ENCODE measurements around the gene MRM2. TPM values are rescaled to one million over a fixed set of nuclear protein-coding genes. Genes with fewer than 3 reads are reported as not detected.

Gene MRM2
- total RNA-seq, 1 experiment from 2014 or later: 49.9 TPM

- POLR2A ChIA-PET: no interaction called here
- BruUV-seq (replicated peaks): no TSS peak
- CTCF ChIA-PET: no interaction called here
- TF ChIP-seq CTCF (IDR thresholded peaks at IDR 0.05): no peak
- TF ChIP-seq REST (IDR thresholded peaks at IDR 0.05; ENCODE audit: insufficient read depth in 1 of 2, low read depth in 2 of 2, low read length in 1 of 2): no peak
- no peak for TF ChIP-seq POLR2AphosphoS5 (IDR thresholded peaks at IDR 0.05; ENCODE audit: low read depth, low read length)
- no peak for TF ChIP-seq SIN3A (IDR thresholded peaks at IDR 0.05; ENCODE audit: borderline replicate concordance, insufficient read depth, low read depth, low read length)
- TF ChIP-seq TCF7L2 (IDR thresholded peaks at IDR 0.05; ENCODE audit: low read depth, low read length): no peak
- H3K27ac ChIP-seq (ENCODE audit: low read length): no peak overlapping the region
- no peak for DNase-seq (ENCODE audit: low read depth, low spot score)
- H3K27me3 ChIP-seq (ENCODE audit: control insufficient read depth, insufficient read depth, low read length): no peaks in the 10 kb centered on the region
- in situ Hi-C loops (cut with HindIII; ENCODE audit: low pct_unique_long_range_greater_than_20kb, low sequenced_read_pairs) (no loop called here), intact Hi-C loops (cut with micrococcal nuclease; ENCODE audit: unreplicated experiment) (no loop called here)
- H3K4me1 ChIP-seq (ENCODE audit: control insufficient read depth, insufficient read depth, low read length): no peaks in the 10 kb centered on the region
- no peaks in the 10 kb centered on the region; the same call in 1 of the 2 replicates for H3K36me3 ChIP-seq (ENCODE audit: control insufficient read depth, insufficient read depth, low read length)
- no peaks in the 10 kb centered on the region for H3K9me3 ChIP-seq (ENCODE audit: control insufficient read depth, insufficient read depth, low read depth, low read length)
- no peak overlapping the region for H3K4me3 ChIP-seq (ENCODE audit: low read depth in 2 of 2, low read length in 2 of 2)
- ATAC-seq: no peak
Observed at GRCh38 chr7:2220030-2220429, 22.0 kb downstream of the MRM2 start.

GRCh38 chr7:2219606-2220005, 22.4 kb downstream of the MRM2 start:
- Histone ChIP-seq H3K27me3 (ENCODE audit: control insufficient read depth, insufficient read depth, low read length) (no peaks in the 10 kb centered on the region), H3K27ac (ENCODE audit: low read length) (no peak overlapping the region), H3K36me3 (ENCODE audit: control insufficient read depth, insufficient read depth, low read length) (no peaks in the 10 kb centered on the region), H3K9me3 (ENCODE audit: control insufficient read depth, insufficient read depth, low read depth, low read length) (no peaks in the 10 kb centered on the region), H3K4me1 (ENCODE audit: control insufficient read depth, insufficient read depth, low read length) (no peaks in the 10 kb centered on the region), H3K4me3 (ENCODE audit: low read depth in 2 of 2, low read length in 2 of 2) (no peak overlapping the region)
- intact Hi-C loops (cut with micrococcal nuclease; ENCODE audit: unreplicated experiment) (no loop called here), in situ Hi-C loops (cut with HindIII; ENCODE audit: low pct_unique_long_range_greater_than_20kb, low sequenced_read_pairs) (no loop called here)
- TF ChIP-seq REST (IDR thresholded peaks at IDR 0.05; ENCODE audit: insufficient read depth in 1 of 2, low read depth in 2 of 2, low read length in 1 of 2): no peak
- no peak for TF ChIP-seq TCF7L2 (IDR thresholded peaks at IDR 0.05; ENCODE audit: low read depth, low read length)
- no peak for TF ChIP-seq POLR2AphosphoS5 (IDR thresholded peaks at IDR 0.05; ENCODE audit: low read depth, low read length)
- TF ChIP-seq CTCF (IDR thresholded peaks at IDR 0.05): no peak
- TF ChIP-seq SIN3A (IDR thresholded peaks at IDR 0.05; ENCODE audit: borderline replicate concordance, insufficient read depth, low read depth, low read length): no peak
- BruUV-seq (replicated peaks): no TSS peak
- no peak for DNase-seq (ENCODE audit: low read depth, low spot score)
- ChIA-PET POLR2A (no interaction called here), CTCF (no interaction called here)
- ATAC-seq: no peak
